ENCODE data around the gene BICRA. TPM values are rescaled to one million over a fixed set of nuclear protein-coding genes. Genes with fewer than 3 reads are reported as not detected.

Gene BICRA
- 7.1 and 16.6 TPM in 2 replicates for total RNA-seq

DNA sequence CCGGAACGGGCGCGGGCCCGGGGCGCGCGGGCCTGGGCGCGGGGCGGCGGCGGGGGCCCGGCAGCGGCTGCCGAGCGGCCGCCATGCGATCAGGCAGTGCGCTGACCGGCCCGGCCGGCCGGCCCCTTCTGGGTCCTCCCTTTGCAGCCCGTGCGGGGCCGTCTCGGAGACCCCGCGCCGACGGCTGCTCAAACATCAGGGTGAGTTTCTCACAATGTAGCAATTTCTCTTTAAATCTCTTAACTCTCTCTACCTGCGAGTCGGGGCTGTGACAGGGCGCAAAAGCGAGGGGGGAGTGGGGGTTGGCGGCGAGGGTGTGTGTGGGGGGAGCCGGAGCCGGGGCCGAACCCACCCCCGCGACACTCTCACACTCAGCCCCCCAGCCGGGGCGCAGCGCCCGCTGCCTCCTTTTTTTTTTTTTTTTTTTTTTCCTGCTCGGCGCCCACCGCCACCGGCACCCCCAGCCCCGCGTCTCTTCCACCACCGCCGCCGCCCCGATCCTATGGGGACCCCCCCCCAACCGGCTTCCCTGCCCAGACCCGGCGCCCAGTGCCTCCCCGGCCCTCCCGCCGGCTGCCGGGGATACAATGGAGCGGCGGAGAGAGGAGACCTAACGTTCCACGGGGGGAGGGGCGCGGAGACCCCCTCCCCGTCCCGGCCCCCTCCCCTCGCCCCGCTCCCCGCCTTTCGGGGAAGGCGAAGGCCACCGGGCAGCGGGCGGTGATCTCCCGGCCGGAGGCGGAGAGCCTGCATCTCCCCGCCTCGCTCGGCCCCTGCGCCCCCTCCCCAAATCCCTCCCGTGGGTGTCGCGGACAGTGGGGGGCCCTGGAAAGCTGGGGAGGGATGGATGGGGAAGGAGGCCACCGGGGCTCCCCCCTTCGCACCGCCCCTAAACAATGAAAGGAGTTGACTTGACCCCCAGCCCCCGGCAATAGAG, at the start of gene BICRA:
Gene BICRA (plus strand): TSS at position 166 of the 937 bp plus-strand sequence. CDS start 64,441 bp downstream, outside the sequence.

DNA sequence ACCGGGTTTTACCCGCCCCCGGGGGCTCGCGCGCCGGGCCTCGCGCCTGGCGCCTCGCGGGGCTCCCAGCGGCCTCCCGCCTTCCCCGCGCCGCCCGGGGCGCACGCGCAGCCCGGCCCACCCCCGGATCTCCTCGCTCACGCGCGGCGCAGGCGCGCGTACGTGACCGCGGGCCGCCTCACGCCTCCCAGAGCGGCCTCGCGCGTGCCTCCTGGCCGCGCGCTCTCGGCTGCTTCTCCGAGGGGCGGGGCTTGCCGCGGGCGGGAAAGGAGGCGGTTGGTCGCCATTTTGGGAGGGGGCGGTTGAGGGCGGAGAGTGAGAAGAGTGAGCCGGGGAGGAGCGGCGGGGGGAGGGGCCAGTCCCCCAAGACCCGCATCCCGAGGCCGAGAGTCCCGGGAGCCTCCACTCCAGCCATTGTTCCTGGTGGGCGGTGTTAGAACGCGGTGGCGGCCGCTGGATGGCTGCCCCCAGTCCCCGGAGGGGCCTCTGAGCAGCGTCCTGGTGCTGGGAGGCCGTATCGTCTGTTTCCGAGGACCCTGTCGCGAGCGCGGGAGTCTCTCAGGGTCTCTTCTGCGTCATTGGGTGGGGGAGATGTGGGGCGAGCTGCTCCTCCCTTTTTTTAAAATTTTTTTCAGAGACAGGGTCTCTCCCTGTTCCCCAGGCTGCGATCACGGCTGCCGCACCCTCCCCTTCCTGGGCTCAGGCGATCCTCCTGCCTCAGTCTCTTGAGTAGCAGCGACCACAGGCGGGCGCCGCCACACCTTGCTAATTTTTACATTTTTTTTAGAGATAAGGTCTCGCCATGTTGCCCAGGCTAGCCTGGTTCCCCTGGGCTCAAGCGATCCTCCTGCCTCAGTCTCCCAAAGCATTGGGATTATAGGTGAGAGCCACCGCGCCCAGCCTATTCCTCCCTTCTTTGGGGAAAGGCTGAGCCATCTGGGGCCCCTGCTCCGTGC, 35.6 kb upstream of the BICRA start, which contains the start of gene ZNF541:
Gene ZNF541 (minus strand): TSS at position 78 of the 956 bp plus-strand sequence. CDS start 17,292 bp downstream, outside the sequence.

DNA sequence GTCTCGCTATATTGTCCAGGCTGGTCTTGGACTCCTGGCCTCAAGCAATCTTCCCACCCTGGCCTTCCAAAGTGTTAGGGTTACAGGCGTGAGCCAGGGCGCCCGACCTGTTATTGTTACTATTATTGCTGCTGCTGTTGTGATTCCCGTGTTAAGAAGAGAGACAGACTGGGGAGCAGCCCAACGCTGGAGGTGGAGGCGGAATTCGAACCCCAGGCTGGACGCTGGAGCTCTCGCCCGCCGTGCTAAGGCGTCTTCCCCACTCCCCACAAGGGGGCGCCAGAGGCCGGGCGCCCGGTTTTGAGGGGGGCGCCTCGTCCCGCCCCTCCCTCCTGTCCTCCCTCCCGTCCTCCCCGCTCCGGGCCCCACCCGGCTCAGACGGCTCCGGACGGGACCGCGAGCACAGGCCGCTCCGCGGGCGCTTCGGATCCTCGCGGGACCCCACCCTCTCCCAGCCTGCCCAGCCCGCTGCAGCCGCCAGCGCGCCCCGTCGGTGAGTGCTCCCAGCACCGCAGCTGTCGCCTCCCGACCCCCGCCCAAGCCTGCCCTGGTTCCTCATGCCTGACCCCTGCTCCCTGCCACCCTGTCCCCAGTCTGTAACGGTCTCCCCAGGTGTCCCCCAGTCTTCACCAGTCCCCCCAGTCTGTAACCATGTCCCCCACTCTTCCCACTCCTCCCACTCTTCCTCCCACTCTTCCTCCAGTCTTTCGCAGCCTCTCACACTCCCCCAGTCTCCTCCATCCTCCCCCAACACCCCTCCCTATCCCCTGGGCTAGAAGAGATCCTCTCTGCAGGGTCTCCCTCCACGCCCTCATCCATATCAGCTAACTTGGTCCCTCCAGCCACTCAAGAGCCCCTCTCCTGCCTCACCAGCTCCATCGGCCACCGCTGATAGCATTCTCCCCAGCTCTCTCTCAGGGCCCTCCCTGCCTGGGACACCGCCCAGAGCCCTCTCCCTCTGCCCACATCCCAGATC, 104.4 kb downstream of the BICRA start, which contains the start of gene EHD2:
Gene EHD2 (plus strand): TSS at position 377 of the 976 bp plus-strand sequence. CDS start 3,191 bp downstream, outside the sequence.

DNA sequence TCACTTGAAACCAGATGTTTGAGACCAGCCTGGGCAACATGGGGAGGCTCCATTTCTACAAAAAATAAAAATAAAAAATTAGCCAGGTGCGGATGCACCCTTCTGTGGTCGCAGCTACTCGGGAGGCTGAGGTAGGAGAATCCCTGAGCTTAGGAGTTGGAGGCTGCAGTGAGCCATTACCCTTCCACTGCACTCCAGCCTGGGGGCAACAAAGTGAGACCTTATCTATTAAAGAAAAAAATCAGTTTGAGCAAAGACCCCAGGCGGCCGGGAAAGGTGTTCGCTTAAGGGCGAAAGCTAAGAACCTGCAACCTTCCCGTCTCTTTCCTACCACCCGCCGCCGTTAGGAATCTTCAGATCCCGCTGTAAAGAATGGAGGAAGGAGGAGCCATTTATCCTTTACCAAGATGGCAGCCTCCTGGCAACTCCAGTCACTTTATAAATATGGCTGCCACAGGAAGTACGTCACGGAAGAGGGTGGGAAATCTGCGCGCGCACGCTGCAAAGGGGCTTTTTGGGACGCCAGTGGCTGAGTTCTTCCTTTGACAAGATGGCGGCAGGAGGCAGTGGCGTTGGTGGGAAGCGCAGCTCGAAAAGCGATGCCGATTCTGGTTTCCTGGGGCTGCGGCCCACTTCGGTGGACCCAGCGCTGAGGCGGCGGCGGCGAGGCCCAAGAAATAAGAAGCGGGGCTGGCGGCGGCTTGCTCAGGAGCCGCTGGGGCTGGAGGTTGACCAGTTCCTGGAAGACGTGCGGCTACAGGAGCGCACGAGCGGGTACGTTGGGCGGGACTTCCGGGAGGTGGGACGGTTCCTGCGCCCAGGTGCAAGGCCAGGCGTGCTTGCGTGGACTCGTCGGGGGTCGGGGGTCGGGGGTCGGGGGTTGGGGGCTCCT, 136.3 kb downstream of the BICRA start, which contains the start of gene NOP53:
Gene NOP53 (plus strand): TSS at position 537 of the 892 bp plus-strand sequence. CDS start 14 bp downstream, at position 551.

Small RNAs within 50 kb of the gene (small RNA-seq; reads per million reads assigned to genes)
- gene RN7SL322P = not detected

Other genes starting within 250 kb of the BICRA start
- 7.2 and 22.4 TPM in 2 replicates for gene MEIS3, start 189.6 kb upstream of the BICRA start, total RNA-seq
- under 0.01 and 0.33 TPM in 2 replicates for gene SLC8A2, start 137.2 kb upstream of the BICRA start, total RNA-seq
- gene KPTN, start 124.9 kb upstream of the BICRA start, total RNA-seq = 3.1 and 4.6 TPM in 2 replicates
- 57.7 and 73.9 TPM in 2 replicates for gene NAPA, start 94.1 kb upstream of the BICRA start, total RNA-seq
- gene ZNF541, start 36.0 kb upstream of the BICRA start, total RNA-seq = 2.7 and 7.5 TPM in 2 replicates
- gene EHD2, start 104.3 kb downstream of the BICRA start, total RNA-seq = 113 and 126 TPM in 2 replicates
- gene NOP53, start 136.4 kb downstream of the BICRA start, total RNA-seq = 92.9 and 107 TPM in 2 replicates
- 237 and 433 TPM in 2 replicates for gene SELENOW, start 169.6 kb downstream of the BICRA start, total RNA-seq
- gene TPRX1, start 195.4 kb downstream of the BICRA start, total RNA-seq = not detected in 2 replicates
- not detected in 2 replicates for gene CRX, start 212.8 kb downstream of the BICRA start, total RNA-seq

All from placental epithelial cell (primary cell).